ENCODE data around the gene MCCC1.

Gene MCCC1

GRCh38 chr3:182981038-182981380 lies 118.3 kb downstream of the MCCC1 start:
- no peak for DNase-seq (ENCODE audit: insufficient read length, low spot score)
- no peak for FAIRE-seq
- TF ChIP-seq CTCF (IDR thresholded peaks at IDR 0.05; ENCODE audit: insufficient read depth, missing control alignments), result no peak

GRCh38 chr3:182980204-182981037 lies 118.9 kb downstream of the MCCC1 start, which contains the start of gene DCUN1D1:
TSS of gene DCUN1D1 (minus strand) at chr3:182980538. CDS start at chr3:182980489, 49 bp downstream.
- FAIRE-seq (no peak), DNase-seq (ENCODE audit: insufficient read length, low spot score) (peak; percentile 84)
- TF ChIP-seq CTCF (IDR thresholded peaks at IDR 0.05; ENCODE audit: insufficient read depth, missing control alignments), result no peak

GRCh38 chr3:182979674-182980191 lies 119.6 kb downstream of the MCCC1 start:
- FAIRE-seq, result no peak

GRCh38 chr3:182979103-182979673 lies 120.1 kb downstream of the MCCC1 start:
- DNase-seq (ENCODE audit: insufficient read length, low spot score) (no peak), FAIRE-seq (no peak)
- no peak for TF ChIP-seq CTCF (IDR thresholded peaks at IDR 0.05; ENCODE audit: insufficient read depth, missing control alignments)

More at GRCh38 chr3:182979674-182980191, 119.6 kb downstream of the MCCC1 start:
- TF ChIP-seq CTCF (IDR thresholded peaks at IDR 0.05; ENCODE audit: insufficient read depth, missing control alignments), result no peak
- no peak for DNase-seq (ENCODE audit: insufficient read length, low spot score)

- no peak for TF ChIP-seq CTCF (IDR thresholded peaks at IDR 0.05; ENCODE audit: insufficient read depth, missing control alignments)
- FAIRE-seq, result no peak
Observed at GRCh38 chr3:182978387-182978786, 120.9 kb downstream of the MCCC1 start.

GRCh38 chr3:182973047-182973446 lies 126.2 kb downstream of the MCCC1 start:
- FAIRE-seq, result no peak
- no peak for DNase-seq (ENCODE audit: insufficient read length, low spot score)
- TF ChIP-seq CTCF (IDR thresholded peaks at IDR 0.05; ENCODE audit: insufficient read depth, missing control alignments), result no peak

More at GRCh38 chr3:182978387-182978786, 120.9 kb downstream of the MCCC1 start:
- no peak for DNase-seq (ENCODE audit: insufficient read length, low spot score)

- FAIRE-seq, result no peak
- TF ChIP-seq CTCF (IDR thresholded peaks at IDR 0.05; ENCODE audit: insufficient read depth, missing control alignments), result no peak
- no peak for DNase-seq (ENCODE audit: insufficient read length, low spot score)
Observed at GRCh38 chr3:182972387-182972786, 126.9 kb downstream of the MCCC1 start.

Measured in D721Med (cell line).